Measurements from ENCODE around the gene SLC22A4.

Gene SLC22A4

DNA sequence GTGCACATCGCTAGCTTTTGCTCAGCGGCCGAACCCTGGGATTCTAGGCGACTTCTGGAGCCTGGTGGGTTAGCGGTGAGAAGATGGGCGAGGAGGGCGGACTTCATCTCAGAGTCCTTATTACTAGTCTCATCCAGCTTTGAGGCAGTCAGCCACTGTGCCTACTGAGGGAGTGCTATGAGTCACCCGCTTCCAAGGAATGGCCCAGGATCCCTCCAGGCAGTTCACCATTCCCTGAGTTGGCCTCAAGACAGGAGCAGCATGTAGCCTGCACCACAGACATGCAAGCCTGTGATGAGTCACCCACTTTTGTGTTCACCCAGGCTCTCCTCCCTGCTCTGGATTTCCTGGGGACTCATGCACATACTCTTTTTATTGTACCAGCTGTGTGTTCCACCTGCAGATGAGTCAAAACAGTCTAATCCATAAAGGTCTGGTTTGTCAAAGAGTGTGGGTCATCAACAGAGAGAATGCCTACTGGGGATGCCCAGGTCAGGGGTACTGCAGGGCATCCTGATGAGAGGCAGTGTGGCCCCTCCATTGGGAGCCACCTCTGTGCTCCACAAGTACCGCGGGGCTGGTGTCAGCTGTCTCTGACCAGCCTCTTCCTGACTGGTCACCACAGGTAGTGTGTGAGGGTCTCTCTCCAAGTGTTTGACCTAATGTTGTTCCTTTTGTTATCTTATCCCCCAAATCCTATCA lies 95.5 kb downstream of the SLC22A4 start:
- H3K4me3 ChIP-seq (ENCODE audit: low read depth, low read length): no peak overlapping the region
- TF ChIP-seq, protein P1, sequence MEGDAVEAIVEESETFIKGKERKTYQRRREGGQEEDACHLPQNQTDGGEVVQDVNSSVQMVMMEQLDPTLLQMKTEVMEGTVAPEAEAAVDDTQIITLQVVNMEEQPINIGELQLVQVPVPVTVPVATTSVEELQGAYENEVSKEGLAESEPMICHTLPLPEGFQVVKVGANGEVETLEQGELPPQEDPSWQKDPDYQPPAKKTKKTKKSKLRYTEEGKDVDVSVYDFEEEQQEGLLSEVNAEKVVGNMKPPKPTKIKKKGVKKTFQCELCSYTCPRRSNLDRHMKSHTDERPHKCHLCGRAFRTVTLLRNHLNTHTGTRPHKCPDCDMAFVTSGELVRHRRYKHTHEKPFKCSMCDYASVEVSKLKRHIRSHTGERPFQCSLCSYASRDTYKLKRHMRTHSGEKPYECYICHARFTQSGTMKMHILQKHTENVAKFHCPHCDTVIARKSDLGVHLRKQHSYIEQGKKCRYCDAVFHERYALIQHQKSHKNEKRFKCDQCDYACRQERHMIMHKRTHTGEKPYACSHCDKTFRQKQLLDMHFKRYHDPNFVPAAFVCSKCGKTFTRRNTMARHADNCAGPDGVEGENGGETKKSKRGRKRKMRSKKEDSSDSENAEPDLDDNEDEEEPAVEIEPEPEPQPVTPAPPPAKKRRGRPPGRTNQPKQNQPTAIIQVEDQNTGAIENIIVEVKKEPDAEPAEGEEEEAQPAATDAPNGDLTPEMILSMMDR (IDR thresholded peaks at IDR 0.05; ENCODE audit: insufficient read depth, low read depth, low read length, missing control alignments): no peak
- no peak for DNase-seq (ENCODE audit: low read depth)

DNA sequence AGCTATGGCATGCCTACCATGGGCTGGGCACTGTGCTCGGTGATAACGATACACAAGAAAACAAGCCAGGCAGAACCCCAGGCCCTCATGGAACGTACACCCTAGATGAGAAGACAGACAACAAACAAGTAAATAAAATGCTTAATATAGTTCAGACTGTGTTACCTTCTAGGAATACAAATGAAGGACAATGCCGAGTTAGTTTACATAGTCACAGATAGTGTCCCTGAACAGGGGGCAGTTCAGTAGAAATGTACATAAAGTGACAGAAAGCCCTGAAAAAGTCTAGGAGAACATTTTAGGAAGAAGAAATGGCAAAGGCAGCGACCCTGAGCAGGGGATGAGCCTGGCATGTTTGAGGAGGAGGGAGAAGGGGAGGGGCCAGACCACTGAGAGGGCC lies 97.1 kb downstream of the SLC22A4 start:
- H3K4me3 ChIP-seq (ENCODE audit: low read depth, low read length): no peak overlapping the region
- no peak for DNase-seq (ENCODE audit: low read depth)
- TF ChIP-seq, protein P1 (IDR thresholded peaks at IDR 0.05; ENCODE audit: insufficient read depth, low read depth, low read length, missing control alignments): no peak

DNA sequence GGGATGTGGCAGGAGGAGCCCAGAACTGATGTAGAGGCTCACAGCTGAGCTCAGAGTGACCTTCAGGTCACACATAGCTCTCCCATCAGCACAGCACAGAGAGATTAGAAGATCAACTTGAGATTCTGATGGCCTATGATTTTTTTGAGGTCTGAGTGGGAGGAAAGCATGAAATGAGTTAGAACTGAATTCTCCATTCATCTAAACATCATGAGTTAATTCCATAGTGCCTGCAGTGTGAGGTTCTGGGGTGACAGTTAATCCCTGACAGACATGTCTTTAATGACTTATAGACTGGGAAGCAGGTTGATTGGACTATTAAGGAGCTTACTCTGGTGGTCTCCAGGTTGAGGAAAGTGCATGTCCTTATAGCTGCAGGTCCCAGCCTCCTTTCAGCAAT lies 97.7 kb downstream of the SLC22A4 start:
- DNase-seq (ENCODE audit: low read depth): no peak

DNA sequence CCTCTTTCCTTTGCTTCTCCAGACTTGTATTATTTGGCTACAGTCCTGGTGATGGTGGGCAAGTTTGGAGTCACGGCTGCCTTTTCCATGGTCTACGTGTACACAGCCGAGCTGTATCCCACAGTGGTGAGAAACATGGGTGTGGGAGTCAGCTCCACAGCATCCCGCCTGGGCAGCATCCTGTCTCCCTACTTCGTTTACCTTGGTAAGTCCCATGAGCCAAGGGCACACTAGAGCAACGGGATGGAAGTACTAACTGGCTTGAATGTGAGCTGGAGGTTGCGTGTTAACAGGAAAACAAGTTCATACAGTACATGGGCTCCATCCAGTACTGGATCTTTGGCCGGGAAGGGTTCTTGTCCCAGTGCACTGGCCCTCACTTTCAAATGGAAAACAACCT lies 98.2 kb downstream of the SLC22A4 start:
- no peak overlapping the region for H3K4me3 ChIP-seq (ENCODE audit: low read depth, low read length)
- DNase-seq (ENCODE audit: low read depth): no peak
- TF ChIP-seq, protein P1 (IDR thresholded peaks at IDR 0.05; ENCODE audit: insufficient read depth, low read depth, low read length, missing control alignments): no peak

More for the DNA sequence above, 97.7 kb downstream of the SLC22A4 start:
- H3K4me3 ChIP-seq (ENCODE audit: low read depth, low read length): no peak overlapping the region
- TF ChIP-seq, protein P1 (IDR thresholded peaks at IDR 0.05; ENCODE audit: insufficient read depth, low read depth, low read length, missing control alignments): no peak

DNA sequence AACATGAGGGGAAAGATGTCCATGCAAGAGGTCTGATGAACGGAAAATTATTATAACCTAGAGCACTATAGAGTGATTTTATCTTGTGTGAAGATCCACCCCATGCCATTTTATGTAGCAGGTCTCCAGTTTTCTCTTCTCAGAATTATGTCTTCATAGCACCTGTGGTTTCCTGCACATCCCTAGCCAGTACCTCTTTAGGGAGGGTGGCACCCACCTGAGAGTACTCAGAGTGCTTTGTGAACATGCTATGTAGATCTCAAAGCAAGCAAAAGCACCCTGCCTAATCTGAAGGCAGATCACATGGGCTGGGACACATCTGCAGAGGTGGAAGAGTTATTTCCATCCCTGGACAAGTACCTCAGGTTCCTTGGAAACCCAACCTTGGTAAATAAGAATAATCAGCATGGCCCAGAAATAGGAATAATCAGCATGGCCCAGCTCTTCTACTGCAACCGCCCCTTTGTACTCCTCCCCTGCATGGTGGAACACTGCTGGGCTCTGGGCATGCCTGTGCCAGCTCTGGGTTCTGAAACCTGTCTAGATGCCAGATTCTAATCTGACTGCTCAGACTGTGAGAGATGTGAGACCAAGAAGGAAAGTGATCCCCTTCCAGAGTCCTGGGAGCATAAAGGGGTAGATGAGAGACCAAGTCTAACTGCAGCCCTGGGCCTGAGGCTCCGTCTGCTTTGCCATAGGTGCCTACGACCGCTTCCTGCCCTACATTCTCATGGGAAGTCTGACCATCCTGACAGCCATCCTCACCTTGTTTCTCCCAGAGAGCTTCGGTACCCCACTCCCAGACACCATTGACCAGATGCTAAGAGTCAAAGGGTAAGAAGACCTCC lies 99.0 kb downstream of the SLC22A4 start:
- TF ChIP-seq, protein P1 (IDR thresholded peaks at IDR 0.05; ENCODE audit: insufficient read depth, low read depth, low read length, missing control alignments): no peak
- DNase-seq (ENCODE audit: low read depth): no peak
- no peak overlapping the region for H3K4me3 ChIP-seq (ENCODE audit: low read depth, low read length)
